Spleen (tissue), 7 donors: Measurements from ENCODE around the gene YTHDC1.

ENCODE experiments used
- POLR2A ChIP-seq, 3 donors: fragments of 450-650 bp; IDR thresholded peaks; one replicate each; pipeline ENCODE4 v1.5.1; 2017; ENCODE audit warnings: antibody characterized with exemption in 3 of 3, mild to moderate bottlenecking in 1 of 3
- TF ChIP-seq, protein P1 (sequence below), 11 experiments: fragments of 200-600 bp in 7 of 11; fragments of 450-650 bp in 4 of 11; sonication (generic) in 4 of 11; IDR thresholded peaks in 8 of 11; conservative IDR thresholded peaks in 3 of 11; 1 replicate in 7 of 11; 2 replicates in 4 of 11; pipeline versions ENCODE4 v1.4.0 to v1.8.0; 2016 to 2021; ENCODE audit warnings: antibody characterized with exemption in 11 of 11, inconsistent platforms in 4 of 11, mild to moderate bottlenecking in 1 of 11
- donor health status: DM: no; HTN: no; CAD: no; lungs with moderate emphysema.
- donor health status: DM: no; HTN: no; CAD: no.
- donor health status: DM: no; HTN: no; CAD: no.

DNA sequence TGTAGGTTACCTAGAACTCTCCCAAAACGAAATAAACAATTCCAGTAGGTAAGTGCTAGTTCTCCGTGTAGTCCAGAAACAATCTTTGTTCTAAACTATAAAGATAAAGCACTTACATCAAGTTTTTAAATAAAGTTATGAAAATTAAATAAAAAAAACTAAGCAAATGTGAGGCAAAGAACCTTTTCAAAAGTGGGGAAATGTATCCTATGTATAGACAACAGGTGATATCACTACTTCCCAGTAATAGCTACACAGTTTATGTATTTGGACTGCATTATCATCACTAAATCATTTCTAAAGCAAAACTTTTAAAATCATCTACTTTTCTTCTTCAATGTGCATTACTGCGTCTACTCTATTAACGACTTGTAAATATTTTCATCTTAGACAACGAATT, 2.0 kb downstream of the YTHDC1 start:
- TF ChIP-seq, protein P1, sequence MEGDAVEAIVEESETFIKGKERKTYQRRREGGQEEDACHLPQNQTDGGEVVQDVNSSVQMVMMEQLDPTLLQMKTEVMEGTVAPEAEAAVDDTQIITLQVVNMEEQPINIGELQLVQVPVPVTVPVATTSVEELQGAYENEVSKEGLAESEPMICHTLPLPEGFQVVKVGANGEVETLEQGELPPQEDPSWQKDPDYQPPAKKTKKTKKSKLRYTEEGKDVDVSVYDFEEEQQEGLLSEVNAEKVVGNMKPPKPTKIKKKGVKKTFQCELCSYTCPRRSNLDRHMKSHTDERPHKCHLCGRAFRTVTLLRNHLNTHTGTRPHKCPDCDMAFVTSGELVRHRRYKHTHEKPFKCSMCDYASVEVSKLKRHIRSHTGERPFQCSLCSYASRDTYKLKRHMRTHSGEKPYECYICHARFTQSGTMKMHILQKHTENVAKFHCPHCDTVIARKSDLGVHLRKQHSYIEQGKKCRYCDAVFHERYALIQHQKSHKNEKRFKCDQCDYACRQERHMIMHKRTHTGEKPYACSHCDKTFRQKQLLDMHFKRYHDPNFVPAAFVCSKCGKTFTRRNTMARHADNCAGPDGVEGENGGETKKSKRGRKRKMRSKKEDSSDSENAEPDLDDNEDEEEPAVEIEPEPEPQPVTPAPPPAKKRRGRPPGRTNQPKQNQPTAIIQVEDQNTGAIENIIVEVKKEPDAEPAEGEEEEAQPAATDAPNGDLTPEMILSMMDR (IDR thresholded peaks at IDR 0.05 in 8 of 11, conservative IDR thresholded peaks at IDR 0.05 in 3 of 11) = no peak
- no peak for TF ChIP-seq POLR2A (IDR thresholded peaks at IDR 0.05)
